GM21390 (cell line): ENCODE measurements around the gene TXNDC11.

Experiments used
- ATAC-seq: cut with Tn5 transposase; IDR thresholded peaks from one replicate; pipeline ENCODE4 v1.9.1; 2021; ENCODE audit not compliant: unreplicated experiment

Gene TXNDC11

DNA sequence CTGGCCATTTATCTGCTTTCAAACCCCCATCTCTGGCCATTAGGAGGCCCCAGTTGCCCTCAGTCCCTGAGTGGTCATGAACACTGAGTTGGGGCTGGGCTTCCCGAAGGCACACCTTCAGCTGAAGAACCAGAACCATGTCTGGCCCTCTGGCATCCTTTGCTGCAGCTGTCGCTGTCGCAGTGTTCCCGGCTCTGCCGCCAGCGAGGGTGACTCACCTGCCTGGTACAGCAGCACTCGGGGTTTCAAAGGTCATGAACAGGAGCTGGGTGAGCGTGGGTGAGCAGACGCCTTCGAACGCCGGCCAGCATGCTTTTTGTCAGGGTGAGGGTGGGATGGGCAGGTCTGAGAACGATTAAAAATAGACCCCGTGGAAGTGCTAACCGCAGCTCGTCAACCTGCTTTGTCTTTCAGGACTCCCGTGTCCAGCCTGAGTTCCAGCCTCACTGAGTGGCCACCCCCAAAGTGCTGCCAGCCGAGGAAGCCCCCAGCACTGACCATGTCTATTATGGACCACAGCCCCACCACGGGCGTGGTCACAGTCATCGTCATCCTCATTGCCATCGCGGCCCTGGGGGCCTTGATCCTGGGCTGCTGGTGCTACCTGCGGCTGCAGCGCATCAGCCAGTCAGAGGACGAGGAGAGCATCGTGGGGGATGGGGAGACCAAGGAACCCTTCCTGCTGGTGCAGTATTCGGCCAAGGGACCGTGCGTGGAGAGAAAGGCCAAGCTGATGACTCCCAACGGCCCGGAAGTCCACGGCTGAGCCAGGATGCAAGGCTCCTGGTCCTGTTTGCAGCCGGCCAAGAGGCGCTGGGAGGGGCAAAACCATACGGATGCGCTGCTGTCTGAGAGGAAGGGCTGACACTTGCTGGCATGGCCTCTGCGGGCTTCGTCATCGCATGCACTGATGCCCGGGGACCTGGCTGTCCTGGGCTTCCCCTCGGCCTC is 66.8 kb downstream of the TXNDC11 start:
- ATAC-seq: no peak

- ATAC-seq: no peak
Measured at GRCh38 chr16:11674818-11675560, 67.7 kb downstream of the TXNDC11 start.

DNA sequence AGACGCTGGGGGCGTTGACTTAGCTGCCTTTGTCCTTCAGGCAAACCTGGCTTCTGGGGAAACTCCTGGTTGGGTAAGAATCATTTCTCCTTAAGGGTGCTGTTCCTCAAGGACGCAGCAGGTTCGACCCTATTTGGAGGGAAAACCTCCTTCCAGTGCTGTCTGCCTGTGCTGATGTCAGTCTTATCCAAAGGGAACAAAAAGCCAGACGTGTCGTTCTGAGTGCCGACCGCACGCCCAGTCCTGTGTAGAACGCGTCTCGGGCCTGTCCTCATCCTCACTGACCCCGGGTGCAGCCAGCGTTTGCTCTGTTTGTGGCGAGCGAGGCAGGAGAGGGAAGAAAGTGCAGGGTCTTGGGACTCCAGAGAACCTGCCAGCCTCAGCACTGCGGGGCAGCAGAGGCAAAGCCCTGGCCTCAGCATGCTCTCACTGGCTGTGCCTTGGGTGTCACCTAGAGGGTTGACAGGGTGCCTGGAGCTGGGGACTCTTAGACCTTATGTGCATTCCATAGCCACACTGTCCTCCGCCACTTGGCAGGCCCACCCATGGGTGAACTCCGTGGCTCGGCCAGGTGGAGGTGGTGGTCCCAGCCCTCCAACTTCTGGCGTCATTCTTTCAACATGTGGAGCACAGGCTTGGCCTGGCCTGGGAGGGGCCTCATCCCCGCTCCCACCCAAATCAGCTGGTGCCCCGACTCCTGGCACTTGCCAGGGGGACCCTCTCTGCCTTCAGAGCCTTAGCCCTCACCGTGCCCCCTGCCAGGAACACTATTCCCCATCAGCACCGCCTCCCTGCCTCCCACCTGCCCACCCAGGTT is 68.4 kb downstream of the TXNDC11 start:
- no peak for ATAC-seq

DNA sequence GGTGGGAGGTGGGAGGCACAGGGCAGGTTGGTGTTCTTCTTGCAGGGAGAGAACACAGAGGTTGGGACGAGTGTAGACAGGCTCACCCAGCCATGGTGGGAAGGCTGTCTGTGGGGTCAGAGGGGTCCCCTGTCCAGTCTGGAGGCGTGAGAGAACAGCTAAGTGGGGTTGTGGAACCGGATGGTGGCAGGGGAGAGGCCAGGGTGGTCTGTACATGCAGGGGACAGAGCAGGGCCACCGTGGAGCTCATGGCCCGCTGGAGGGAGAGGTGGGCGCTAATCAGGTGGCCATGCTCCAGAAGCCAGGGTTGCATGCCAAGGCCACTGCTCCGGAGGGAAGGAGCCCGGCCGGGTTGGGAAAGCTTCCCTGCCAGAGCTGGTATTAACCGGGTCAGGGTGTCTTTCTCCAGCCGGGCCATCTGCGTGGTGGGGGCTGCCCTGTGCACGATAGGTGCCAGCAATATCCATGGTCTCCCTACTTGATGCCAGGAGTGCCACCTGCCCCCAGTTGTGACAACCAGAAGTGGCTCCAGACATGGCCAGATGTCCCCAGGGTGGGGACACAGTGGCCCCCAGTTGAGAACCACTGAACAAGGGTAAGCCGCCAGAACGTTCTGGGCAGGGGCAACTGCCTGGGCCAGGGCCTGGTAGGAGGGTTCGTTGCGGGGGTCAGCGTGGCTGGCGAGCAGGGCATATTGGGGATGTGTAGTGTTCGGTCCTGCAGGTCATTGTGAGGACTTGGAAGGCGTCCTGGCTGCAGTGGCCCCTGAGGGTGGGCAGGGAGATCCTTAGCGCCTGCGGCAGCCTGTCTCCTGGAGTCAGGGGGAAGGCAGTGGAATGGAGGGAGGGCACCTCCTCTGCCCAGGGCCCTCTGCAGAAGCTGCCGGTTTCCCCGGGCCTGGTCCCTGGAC is 69.3 kb downstream of the TXNDC11 start:
- ATAC-seq: no peak

DNA sequence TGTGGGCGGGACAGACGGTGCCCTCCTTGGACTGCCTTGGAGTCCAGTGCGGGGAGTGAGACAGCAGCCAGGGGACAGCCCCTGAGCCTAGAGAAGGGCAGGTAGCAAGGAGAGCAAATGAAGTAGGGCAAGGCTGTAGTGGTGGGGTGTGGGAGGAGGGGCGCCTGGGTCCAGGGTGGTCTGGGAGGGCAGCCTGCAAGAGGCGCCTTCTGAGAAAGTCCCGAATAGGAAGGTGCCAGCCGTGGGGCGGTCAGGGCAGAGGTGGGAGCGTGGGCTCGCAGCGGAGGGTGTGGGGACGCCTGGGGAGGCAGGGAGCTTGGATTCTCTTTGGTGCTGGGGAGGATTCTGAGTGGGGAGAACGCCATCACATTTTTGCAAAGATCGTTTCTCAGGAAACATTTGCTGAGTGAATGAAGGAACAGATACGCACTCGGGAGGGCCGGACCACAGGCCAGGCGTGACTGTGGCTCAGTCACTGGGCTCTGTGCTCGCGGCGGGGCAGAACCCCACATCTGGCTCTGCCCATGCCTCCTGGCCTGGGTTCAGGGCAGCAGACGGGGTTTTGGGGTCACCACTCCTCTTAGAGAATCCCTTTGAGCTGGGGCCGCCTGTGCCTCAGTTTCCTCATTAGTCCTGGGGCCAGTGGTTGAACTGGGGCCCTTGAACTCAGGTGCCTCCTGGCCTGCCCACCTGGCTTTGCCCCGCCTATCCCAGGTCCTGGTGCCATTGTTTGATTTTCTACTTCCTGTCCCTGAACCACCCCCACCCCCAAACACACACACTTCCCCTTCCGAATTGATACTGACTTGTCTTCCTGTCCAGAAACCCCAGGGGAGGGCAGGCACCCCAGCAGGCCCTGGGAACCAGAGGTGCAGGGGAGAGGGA is 70.2 kb downstream of the TXNDC11 start:
- no peak for ATAC-seq

DNA sequence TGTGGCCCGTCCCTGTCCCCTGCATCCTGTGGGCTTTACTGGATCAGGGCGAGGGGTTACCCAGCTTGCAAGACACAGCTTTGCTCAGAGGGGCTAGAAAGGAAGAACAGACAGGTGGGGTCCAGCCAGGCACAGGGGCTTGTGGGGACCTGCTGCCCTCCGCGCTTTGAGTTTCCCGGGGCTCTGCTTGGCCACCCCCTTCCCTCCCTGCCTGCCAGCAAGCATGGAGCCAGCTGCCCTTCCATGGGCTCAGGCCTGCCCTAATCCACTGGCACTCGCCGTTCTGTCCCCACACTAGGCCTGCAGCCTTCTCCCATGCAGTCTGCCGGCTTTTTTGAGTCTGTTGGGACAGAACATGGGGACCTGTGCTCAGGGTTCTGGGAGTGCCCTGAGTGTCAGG is 71.0 kb downstream of the TXNDC11 start:
- ATAC-seq: no peak

- ATAC-seq: no peak
Measured at GRCh38 chr16:11671271-11671670, 71.4 kb downstream of the TXNDC11 start.

DNA sequence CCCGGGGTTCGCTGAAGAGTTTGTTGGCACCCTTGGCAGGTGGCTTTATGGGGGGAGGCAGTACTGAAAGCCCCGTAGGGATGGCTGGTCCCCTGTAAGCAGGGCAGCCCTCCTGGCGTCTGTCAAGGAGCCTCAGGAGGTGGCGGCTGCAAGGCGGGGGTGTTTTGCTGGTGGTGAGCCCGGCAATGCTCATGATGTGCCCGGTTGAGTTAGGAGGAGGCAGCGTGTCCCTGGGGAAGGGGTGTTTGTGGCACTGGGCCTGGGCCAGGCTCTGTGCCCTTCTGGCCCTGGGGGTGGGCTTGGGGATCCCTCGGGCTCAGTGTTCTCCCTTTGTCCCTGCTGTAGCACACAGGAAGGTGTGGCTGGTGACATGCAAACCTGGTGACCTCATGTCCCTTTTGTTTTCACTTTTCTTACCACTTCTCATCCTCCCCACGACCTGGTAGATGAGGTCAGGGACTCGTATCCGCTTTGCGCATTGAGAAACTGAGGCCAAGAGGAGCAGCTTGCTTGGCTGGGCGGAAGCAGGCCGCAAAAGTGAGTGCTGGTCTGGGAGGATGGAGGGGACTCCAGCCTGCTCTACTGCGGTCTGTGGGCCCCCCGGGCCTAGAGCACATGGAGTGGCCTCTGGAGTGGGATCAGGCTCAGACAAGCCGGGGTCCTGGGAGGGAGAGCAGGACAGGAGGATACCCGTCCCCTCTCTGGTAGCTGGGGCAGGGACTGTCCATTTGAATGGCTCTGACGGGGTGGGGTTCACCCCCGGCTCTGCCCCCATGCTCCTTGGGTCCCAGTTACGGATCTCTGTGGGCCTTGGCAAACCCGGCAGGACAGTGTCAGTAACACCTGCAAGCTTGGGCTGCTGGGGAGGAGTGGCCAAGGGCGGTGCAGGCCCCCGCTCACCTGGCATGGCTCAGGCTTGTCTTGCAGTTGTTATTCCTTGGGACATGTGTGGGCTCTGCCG is 72.2 kb downstream of the TXNDC11 start:
- peak; percentile 31 for ATAC-seq

GRCh38 chr16:11669380-11670146 is 73.1 kb downstream of the TXNDC11 start:
- ATAC-seq: no peak

DNA sequence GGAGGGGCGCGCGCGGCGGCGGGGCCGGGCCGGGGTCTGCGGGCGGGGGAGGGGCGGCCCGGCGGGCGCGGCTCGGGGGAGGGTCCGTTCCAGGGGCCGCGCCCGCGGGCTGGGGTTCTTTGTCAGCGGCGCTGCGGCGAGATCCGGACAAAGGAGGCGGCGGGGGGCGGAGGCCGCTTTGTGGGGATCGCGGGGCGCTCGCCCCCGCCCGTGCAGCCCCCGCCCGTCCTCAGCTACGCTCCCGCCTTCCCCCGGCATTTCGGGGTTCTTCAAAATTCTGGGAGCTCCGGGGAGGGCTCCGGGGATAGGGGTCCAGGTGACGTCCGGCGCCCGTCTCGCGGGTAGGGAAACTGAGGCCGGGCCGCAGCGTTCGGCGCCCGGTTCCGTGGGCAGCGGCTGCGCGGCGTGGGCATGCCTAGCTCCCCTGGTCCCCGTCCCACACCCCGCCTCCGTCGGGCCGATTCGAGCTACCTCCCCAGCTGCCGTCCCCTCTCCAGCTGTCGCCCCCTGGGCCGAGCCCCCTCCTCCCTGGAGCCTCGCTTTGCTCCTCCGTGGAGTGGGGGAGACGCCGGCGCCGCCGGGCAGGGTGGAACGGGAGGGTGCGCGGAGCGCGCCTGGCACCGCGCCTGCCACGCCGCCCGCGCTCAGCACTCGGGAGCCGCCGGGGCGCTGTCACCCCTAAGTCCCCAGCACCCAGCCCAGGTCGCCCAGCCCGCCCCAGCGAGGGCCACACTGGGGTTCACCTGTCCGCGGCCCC is 73.9 kb downstream of the TXNDC11 start:
- ATAC-seq: no peak

DNA sequence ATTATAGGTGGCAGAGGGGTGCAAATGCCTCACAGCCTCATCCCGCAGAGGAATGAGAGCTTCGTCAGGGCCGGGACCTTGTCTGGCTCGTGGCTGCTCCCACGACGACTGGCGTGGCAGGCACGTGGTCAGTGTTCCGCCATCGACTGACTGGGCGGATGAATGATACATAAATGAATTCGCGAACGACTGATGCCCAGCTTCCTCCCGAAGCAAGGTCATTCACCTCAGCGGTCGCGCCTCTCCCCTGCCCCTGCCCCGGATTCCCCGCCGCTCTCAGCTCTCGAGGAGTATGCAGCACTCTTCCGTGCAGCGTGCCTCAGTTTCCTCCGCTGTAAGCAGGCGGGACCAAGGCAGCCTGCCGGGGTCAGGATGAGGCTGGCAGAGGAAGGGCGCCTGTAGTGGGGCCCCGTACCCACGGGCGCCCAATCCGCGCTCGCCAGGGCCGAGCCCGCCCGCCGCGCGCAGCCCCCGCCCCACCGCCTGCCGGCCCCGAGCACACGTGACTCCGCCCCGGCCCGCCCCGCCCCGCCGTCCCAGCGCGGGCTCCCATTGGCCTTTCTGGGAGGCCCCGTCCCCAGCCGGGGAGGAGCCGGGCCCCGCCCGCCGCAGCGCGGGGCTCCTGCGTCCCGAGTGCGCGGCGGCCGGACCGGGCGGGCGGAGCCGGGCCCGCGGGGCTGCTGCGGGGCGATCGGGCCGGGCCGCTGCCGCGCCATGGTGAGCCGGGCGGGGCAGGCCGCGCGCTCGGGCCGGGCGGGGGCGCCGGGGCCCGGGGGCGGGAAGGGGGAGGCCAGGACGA is 74.6 kb downstream of the TXNDC11 start, which contains the start of gene SNN:
TSS of gene SNN (plus strand) at position 632 of the 799 bp plus-strand sequence. CDS start 7,605 bp downstream, outside the sequence.
- ATAC-seq: peak; percentile 58

DNA sequence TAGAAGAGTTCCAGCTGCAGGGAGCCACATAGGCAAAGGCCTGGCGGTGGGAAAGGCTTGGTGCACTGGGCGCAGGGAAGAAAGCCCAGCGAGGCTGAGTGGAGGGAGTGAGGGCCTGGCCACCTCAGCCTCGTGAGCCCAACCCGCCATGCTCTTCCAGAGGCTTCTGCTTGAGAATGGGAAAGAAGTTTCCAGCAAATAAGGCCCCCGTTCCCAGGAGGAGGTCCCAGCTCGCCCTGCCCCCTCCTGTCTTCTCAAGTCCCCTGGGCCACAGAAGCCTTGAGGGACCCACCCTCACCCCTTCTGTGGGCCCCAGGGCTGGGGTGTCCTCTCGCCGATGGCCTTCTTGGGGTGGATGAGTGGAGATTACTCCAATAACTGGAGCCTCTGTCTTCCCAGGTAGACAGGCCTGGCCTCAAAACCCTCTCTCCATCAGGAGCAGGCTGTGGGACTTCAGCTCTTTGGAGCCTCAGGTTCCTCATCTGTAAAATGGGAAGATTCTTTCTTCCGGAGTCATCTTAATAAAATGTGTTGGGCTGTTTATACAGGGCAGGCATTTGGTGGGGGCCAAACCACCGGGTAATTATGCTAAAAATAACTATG is 75.3 kb downstream of the TXNDC11 start:
- no peak for ATAC-seq

GRCh38 chr16:11666103-11667055 is 76.3 kb downstream of the TXNDC11 start:
- ATAC-seq: no peak

GRCh38 chr16:11665071-11665491 is 77.6 kb downstream of the TXNDC11 start:
- no peak for ATAC-seq
